Esophagus muscularis mucosa (tissue), 3 donors: ENCODE data around the gene USP10.

ENCODE experiments used
- CTCF ChIP-seq, 3 experiments: fragments of 200-600 bp in 2 of 3; fragments of 450-650 bp in 1 of 3; sonication (generic) in 2 of 3; IDR thresholded peaks; one replicate each; pipeline ENCODE4 v1.5.1; 2017 to 2019; ENCODE audit warnings: antibody characterized with exemption in 3 of 3, mild to moderate bottlenecking in 2 of 3, moderate library complexity in 1 of 3
- POLR2AphosphoS5 ChIP-seq, 2 donors: sonication (generic); formaldehyde crosslinking; IDR thresholded peaks; one replicate each; pipeline ENCODE4 v1.6.1; 2017; ENCODE audit warnings: antibody characterized with exemption in 2 of 2

- TF ChIP-seq CTCF (IDR thresholded peaks at IDR 0.05): no peak
- TF ChIP-seq POLR2AphosphoS5 (IDR thresholded peaks at IDR 0.05): no peak
Observed at GRCh38 chr16:84816023-84816422, 116.2 kb downstream of the USP10 start.
